ENCODE results near the gene HELZ. TPM values are rescaled to one million over a fixed set of nuclear protein-coding genes. Genes with fewer than 3 reads are reported as not detected.

Gene HELZ
- total RNA-seq, 1 donor from 2014 or later = 65.8 TPM

DNA sequence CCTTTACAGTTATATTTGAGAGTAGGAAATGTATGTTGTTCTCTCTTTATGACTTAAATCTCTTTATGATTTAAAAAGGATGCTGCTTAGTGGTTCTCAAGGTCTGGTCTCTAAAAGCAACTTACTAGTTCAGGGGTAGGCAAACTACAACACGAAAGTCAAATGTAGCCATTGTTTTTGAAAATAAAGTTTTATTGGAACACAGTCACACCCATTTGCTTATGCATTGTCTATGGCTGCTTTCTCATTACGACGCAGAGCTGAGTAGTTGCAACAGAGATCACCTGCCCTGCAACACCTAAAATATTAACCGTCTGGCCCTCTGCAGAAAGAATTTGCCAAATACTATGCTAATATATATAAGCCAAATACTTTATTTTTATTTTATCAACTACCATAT, 58.2 kb downstream of the HELZ start:
- Mint-ChIP-seq H3K4me1 (ENCODE audit: low read depth) (peaks cover 21% of the 10 kb centered on the region), H3K27me3 (ENCODE audit: insufficient read depth) (no peaks in the 10 kb centered on the region), H3K4me3 (no peak overlapping the region), H3K27ac (no peak overlapping the region), H3K36me3 (ENCODE audit: low read depth) (peaks cover 20% of the 10 kb centered on the region), H3K9me3 (no peaks in the 10 kb centered on the region)
- intact Hi-C loops (cut with micrococcal nuclease) = no loop called here
- DNase-seq (ENCODE audit: low spot score) = no peak

DNA sequence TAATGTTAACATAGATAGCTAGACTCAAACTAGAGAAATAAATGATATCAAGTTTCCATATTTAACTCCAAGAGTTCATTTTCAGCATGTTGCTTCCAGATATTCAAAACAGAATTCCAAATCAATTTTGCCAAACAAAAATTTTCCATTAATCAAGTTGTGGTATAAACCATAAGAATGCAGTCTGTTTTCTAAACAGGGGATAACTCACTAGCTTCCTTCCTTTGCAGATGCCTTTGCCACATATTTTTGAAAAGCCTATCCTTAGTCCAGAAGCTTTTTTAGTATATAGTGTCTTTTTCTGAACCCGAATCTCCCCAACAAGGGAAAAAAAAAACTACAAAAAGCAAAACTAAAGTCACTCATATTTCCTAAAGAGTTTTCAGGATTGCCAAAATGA, 61.5 kb downstream of the HELZ start:
- no peaks in the 10 kb centered on the region for H3K9me3 Mint-ChIP-seq
- no peaks in the 10 kb centered on the region for H3K27me3 Mint-ChIP-seq (ENCODE audit: insufficient read depth)
- no peak for DNase-seq (ENCODE audit: low spot score)
- peaks cover 8% of the 10 kb centered on the region for H3K4me1 Mint-ChIP-seq (ENCODE audit: low read depth)
- H3K4me3 Mint-ChIP-seq = no peak overlapping the region
- peaks cover 22% of the 10 kb centered on the region for H3K36me3 Mint-ChIP-seq (ENCODE audit: low read depth)
- intact Hi-C loops (cut with micrococcal nuclease) = no loop called here
- no peak overlapping the region for H3K27ac Mint-ChIP-seq

DNA sequence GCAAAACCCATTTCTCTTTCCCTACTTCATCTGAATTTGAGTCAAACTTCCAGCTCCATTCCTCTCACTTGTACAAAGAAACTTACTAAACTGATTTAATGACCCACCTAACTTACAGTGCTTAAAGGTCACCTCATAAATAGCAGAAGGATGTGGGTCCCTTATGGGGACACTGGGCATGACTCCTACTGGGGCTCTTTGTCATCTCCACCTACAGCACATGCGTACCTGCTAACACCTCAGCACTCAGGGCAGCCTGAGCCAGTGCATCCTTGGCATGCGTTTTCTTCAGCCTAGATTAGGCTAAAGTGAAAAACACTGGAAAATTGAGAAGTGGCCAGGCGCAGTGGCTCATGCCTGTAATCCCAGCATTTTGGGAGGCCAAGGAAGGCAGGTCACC, 63.2 kb downstream of the HELZ start:
- Mint-ChIP-seq H3K4me1 (ENCODE audit: low read depth) (no peaks in the 10 kb centered on the region), H3K27ac (no peak overlapping the region), H3K4me3 (no peak overlapping the region), H3K9me3 (no peaks in the 10 kb centered on the region), H3K36me3 (ENCODE audit: low read depth) (peaks cover 20% of the 10 kb centered on the region), H3K27me3 (ENCODE audit: insufficient read depth) (no peaks in the 10 kb centered on the region)
- no peak for DNase-seq (ENCODE audit: low spot score)
- intact Hi-C loops (cut with micrococcal nuclease) = no loop called here

DNA sequence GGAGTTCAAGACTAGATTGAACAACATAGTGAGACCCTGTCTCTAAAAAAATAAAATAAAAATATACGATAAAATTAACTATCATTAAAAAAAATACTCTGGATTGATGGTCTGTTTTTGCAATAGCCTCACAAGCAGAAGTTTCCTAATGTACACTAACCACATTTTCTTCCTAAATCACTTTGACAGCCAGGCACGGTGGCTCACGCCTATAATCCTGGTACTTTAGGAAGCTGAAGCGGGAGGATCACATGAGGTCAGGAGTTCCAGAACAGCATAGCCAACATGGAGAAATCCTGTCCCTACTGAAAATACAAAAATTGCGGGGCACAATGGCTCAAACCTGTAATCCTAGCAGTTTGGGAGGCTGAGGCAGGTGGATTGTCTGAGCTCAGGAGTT, 64.7 kb downstream of the HELZ start:
- H3K9me3 Mint-ChIP-seq = no peaks in the 10 kb centered on the region
- intact Hi-C loops (cut with micrococcal nuclease) = no loop called here
- H3K27me3 Mint-ChIP-seq (ENCODE audit: insufficient read depth) = no peaks in the 10 kb centered on the region
- no peak overlapping the region for H3K27ac Mint-ChIP-seq
- no peak for DNase-seq (ENCODE audit: low spot score)
- H3K36me3 Mint-ChIP-seq (ENCODE audit: low read depth) = peaks cover 24% of the 10 kb centered on the region
- H3K4me3 Mint-ChIP-seq = no peak overlapping the region
- H3K4me1 Mint-ChIP-seq (ENCODE audit: low read depth) = no peaks in the 10 kb centered on the region

DNA sequence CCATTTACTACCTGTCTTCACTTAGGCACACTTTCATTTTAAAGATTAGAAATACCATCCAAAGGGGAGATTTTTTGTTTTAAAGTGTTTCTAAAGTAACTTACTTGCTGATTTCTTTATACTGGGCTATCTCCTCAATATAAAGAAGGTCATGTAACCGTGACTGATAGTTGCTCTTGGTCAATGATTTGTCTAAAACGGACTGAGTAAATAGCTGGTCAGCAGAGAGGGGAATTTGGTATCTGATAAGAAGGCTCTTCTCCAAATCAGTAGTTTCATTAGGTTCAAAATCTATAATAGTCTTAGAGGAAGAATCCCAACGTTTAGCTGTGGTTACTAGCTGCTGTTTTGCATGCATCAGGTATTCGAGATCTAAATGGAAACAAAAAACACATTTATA, 66.4 kb downstream of the HELZ start:
- intact Hi-C loops (cut with micrococcal nuclease) = no loop called here
- H3K36me3 Mint-ChIP-seq (ENCODE audit: low read depth) = peaks cover 32% of the 10 kb centered on the region
- H3K27me3 Mint-ChIP-seq (ENCODE audit: insufficient read depth) = no peaks in the 10 kb centered on the region
- no peaks in the 10 kb centered on the region for H3K4me1 Mint-ChIP-seq (ENCODE audit: low read depth)
- no peak overlapping the region for H3K4me3 Mint-ChIP-seq
- H3K9me3 Mint-ChIP-seq = no peaks in the 10 kb centered on the region
- no peak for DNase-seq (ENCODE audit: low spot score)
- H3K27ac Mint-ChIP-seq = no peak overlapping the region

DNA sequence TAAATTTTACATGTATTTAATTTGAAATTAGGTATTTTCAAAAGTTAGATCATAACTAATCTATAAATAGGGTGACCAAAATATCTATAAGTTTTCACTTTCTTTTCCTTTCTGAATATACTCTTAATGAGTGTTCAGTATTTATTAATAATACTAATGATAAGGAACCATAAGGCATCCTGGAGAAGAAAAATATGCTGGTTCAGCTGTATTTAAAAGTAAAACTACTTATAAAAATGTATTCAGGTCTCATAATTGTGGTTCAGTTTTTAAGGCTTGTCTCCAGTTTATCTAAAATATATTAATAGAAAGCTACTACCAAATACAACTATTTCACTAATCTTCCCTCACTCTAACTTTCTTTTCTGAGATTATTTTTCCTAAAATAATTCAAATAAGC, 67.3 kb downstream of the HELZ start:
- Mint-ChIP-seq H3K27ac (no peak overlapping the region), H3K9me3 (no peaks in the 10 kb centered on the region), H3K36me3 (ENCODE audit: low read depth) (peaks cover 32% of the 10 kb centered on the region), H3K27me3 (ENCODE audit: insufficient read depth) (no peaks in the 10 kb centered on the region), H3K4me3 (no peak overlapping the region), H3K4me1 (ENCODE audit: low read depth) (no peaks in the 10 kb centered on the region)
- no peak for DNase-seq (ENCODE audit: low spot score)
- intact Hi-C loops (cut with micrococcal nuclease) = no loop called here

DNA sequence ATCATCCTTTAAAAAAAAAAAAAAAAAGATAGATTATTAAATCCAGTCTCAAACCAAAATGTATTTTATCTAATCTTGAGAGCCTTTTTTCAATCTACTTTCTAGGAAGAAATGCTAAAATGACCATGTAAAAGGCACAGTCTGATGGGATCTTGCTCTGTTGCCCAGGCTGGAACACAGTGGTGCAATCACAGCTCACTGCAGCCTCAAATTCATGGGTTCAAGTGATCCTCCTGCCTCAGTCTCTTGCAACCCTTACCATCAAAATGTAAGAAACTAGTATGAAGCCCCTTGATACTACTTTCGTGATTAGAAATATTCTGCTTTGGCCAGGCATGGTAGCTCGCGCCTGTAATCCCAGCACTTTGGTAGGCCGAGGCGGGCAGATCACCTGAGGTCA, 70.8 kb downstream of the HELZ start:
- no peaks in the 10 kb centered on the region for H3K4me1 Mint-ChIP-seq (ENCODE audit: low read depth)

DNA sequence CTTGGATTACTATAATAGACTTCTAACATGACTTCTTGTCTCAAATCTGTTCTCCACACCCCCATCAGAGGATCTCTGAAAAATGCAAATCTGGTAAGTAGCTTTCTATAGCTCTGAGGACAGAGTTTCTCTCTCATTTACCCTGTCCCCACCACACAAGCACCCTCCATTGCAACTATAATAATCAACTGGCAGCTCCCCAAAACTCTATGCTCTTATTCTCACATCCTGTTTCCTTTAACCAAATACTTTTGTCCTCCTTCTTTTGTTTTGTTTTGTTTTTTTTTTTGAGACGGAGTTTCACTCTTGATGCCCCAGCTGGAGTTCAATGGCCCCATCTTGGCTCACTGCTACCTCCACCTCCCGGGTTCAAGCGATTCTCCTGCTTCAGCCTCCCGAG, 73.4 kb downstream of the HELZ start:
- no peak overlapping the region for H3K4me3 Mint-ChIP-seq
- H3K27me3 Mint-ChIP-seq (ENCODE audit: insufficient read depth) = no peaks in the 10 kb centered on the region

More for the DNA sequence above, 70.8 kb downstream of the HELZ start:
- DNase-seq (ENCODE audit: low spot score) = no peak
- H3K27ac Mint-ChIP-seq = no peak overlapping the region
- peaks cover 45% of the 10 kb centered on the region for H3K36me3 Mint-ChIP-seq (ENCODE audit: low read depth)
- intact Hi-C loops (cut with micrococcal nuclease) = no loop called here
- no peaks in the 10 kb centered on the region for H3K27me3 Mint-ChIP-seq (ENCODE audit: insufficient read depth)
- no peaks in the 10 kb centered on the region for H3K9me3 Mint-ChIP-seq
- H3K4me3 Mint-ChIP-seq = no peak overlapping the region

DNA sequence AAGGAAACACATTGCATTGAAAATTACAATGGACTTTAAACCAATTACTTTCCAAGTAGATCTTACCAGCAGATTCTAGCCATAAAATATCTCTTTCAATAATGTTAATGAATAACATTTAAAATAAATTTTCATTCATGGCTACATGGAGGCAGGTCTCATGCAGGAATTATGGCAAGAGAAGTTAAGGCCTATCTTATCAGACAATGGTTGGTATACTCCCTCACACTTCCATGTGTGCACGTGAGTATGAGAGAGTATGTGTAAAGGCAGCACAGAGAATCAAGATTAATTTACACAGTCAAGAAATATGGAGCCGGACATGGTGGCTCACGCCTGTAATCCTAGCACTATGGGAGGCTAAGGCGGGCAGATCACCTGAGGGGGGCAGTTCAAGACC, 76.5 kb downstream of the HELZ start:
- Mint-ChIP-seq H3K4me3 (no peak overlapping the region), H3K27me3 (ENCODE audit: insufficient read depth) (no peaks in the 10 kb centered on the region), H3K27ac (no peak overlapping the region), H3K36me3 (ENCODE audit: low read depth) (peaks cover 33% of the 10 kb centered on the region), H3K9me3 (no peaks in the 10 kb centered on the region), H3K4me1 (ENCODE audit: low read depth) (no peaks in the 10 kb centered on the region)
- DNase-seq (ENCODE audit: low spot score) = no peak
- intact Hi-C loops (cut with micrococcal nuclease) = no loop called here

More for the DNA sequence above, 73.4 kb downstream of the HELZ start:
- H3K9me3 Mint-ChIP-seq = no peaks in the 10 kb centered on the region
- DNase-seq (ENCODE audit: low spot score) = no peak
- intact Hi-C loops (cut with micrococcal nuclease) = no loop called here
- peak overlapping the region; percentile 5 for H3K27ac Mint-ChIP-seq
- H3K4me1 Mint-ChIP-seq (ENCODE audit: low read depth) = no peaks in the 10 kb centered on the region
- H3K36me3 Mint-ChIP-seq (ENCODE audit: low read depth) = peaks cover 34% of the 10 kb centered on the region

DNA sequence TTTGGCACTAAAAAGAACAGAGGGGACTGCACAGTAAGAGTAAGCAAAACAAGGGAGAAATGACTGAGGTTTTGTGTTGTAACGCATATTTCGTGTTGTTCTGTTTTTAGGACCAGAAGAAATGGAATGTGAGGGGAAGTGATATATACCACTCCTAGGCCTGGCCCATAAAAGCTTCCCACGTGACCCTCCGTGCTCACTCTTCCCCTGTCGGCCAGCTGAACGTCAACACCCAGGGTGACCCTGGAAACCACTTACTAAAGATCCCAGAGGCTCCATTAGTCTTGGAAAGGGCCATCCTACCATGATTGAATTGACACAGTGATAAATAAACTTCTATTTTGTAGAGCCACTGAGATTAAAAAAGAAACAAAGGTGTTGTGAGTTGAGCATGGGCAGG, 79.8 kb downstream of the HELZ start:
- Mint-ChIP-seq H3K27me3 (ENCODE audit: insufficient read depth) (no peaks in the 10 kb centered on the region), H3K36me3 (ENCODE audit: low read depth) (peaks cover 29% of the 10 kb centered on the region), H3K4me1 (ENCODE audit: low read depth) (no peaks in the 10 kb centered on the region), H3K9me3 (no peaks in the 10 kb centered on the region), H3K4me3 (no peak overlapping the region), H3K27ac (no peak overlapping the region)
- DNase-seq (ENCODE audit: low spot score) = no peak
- intact Hi-C loops (cut with micrococcal nuclease) = no loop called here

DNA sequence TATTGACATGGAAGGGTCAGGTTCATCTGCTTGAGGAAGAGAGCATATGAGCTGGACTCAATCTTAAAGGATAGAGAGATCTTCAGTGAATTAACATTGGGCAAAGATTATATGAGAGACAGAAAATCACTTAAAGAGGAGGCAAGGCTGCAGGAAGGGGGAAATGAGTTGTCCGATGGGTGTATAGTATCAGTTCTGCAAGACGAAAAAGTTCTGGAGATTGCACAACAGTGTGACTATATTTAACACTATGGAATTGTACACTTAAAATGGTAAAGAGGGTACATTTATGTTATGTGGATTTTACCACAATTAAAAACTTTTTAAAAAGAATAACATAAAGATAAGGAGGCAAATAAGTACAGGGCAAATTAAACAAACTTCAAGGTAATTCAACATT, 80.7 kb downstream of the HELZ start:
- no peaks in the 10 kb centered on the region for H3K4me1 Mint-ChIP-seq (ENCODE audit: low read depth)
- H3K27me3 Mint-ChIP-seq (ENCODE audit: insufficient read depth) = no peaks in the 10 kb centered on the region
- intact Hi-C loops (cut with micrococcal nuclease) = no loop called here
- peaks cover 27% of the 10 kb centered on the region for H3K36me3 Mint-ChIP-seq (ENCODE audit: low read depth)
- H3K9me3 Mint-ChIP-seq = no peaks in the 10 kb centered on the region
- no peak overlapping the region for H3K27ac Mint-ChIP-seq
- no peak for DNase-seq (ENCODE audit: low spot score)
- H3K4me3 Mint-ChIP-seq = no peak overlapping the region

DNA sequence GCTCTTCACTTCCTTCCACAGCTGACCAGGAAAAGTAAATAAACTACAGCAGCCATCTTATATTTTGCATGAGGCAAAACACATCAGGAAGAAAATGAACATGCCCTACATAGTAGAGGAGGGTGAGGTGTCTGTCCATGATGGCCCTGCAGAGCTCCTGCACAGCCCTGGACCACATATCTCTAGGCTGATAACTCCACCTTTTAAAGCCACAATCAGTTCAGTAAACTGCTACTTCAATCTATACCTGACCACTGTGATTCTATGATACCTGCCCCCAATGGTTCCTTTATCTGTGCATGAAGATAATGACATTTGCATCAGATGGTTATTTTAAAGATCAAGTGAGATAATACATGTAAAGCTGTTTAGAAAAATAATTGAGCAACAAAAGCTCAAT, 82.2 kb downstream of the HELZ start:
- Mint-ChIP-seq H3K4me1 (ENCODE audit: low read depth) (peaks cover 10% of the 10 kb centered on the region), H3K4me3 (no peak overlapping the region), H3K27me3 (ENCODE audit: insufficient read depth) (no peaks in the 10 kb centered on the region), H3K9me3 (peaks cover 3% of the 10 kb centered on the region), H3K27ac (no peak overlapping the region), H3K36me3 (ENCODE audit: low read depth) (peaks cover 34% of the 10 kb centered on the region)
- intact Hi-C loops (cut with micrococcal nuclease) = no loop called here
- DNase-seq (ENCODE audit: low spot score) = no peak

DNA sequence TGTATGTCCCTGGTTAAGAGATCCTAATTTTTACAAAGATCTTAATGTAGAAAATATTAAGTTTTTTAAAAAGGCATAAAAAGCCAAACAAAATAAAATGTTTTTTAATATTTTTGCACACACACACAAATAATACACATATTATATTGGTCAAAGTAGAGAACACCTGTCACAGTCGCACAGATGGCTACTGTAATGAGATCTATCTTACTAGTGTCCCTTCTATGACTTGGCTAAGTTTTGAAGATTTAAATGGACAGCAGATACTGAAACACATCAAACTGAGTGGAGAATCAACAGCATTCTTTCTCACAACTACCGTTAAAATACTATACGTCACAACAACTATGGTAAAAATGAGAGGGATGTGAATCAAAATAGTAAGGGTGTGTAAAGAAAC, 83.4 kb downstream of the HELZ start:
- peaks cover 16% of the 10 kb centered on the region for H3K4me1 Mint-ChIP-seq (ENCODE audit: low read depth)
- H3K27me3 Mint-ChIP-seq (ENCODE audit: insufficient read depth) = no peaks in the 10 kb centered on the region
- no peak for DNase-seq (ENCODE audit: low spot score)
- no peak overlapping the region for H3K27ac Mint-ChIP-seq
- intact Hi-C loops (cut with micrococcal nuclease) = no loop called here
- H3K4me3 Mint-ChIP-seq = no peak overlapping the region
- H3K9me3 Mint-ChIP-seq = peaks cover 5% of the 10 kb centered on the region
- peaks cover 45% of the 10 kb centered on the region for H3K36me3 Mint-ChIP-seq (ENCODE audit: low read depth)

DNA sequence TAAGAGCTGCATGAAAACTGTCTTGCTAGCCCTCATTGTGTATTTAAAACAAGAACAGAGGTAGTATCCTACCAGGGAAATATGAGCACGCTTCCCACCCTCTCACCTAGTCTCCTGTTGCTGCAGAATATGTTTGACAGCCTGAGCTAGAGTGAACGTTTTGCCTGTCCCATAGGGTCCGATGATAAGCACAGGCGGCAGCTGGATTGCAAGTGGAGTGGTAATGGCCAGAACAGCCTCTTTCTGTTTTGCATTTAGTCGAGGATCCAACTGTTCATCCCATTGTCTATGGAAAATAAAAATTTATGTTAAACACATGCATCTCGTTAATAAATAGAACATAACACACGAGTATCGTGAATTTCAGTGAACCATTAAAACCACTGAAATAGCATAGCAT, 84.2 kb downstream of the HELZ start:
- Mint-ChIP-seq H3K4me3 (no peak overlapping the region), H3K27ac (no peak overlapping the region), H3K4me1 (ENCODE audit: low read depth) (peaks cover 20% of the 10 kb centered on the region), H3K36me3 (ENCODE audit: low read depth) (peaks cover 49% of the 10 kb centered on the region), H3K27me3 (ENCODE audit: insufficient read depth) (no peaks in the 10 kb centered on the region), H3K9me3 (peaks cover 5% of the 10 kb centered on the region)
- intact Hi-C loops (cut with micrococcal nuclease) = no loop called here
- no peak for DNase-seq (ENCODE audit: low spot score)

All from activated T-helper 1 cell treated with anti-CD3 and anti-CD28 coated beads, Interleukin-12 subunit alpha, Interleukin-12 subunit beta, Interleukin-2, Interleukin-4 antibody, amounts not matched to agents 30 ng/mL and 10 ng/mL and 1 ng/mL, durations not matched to agents 14 hours and 24 hours and 36 hours (primary cell).